GM19025 (cell line): ENCODE measurements around the gene MEIS3.

Source experiments
- ATAC-seq: cut with Tn5 transposase; IDR thresholded peaks from one replicate; pipeline ENCODE4 v1.9.1; 2021; ENCODE audit warnings: mild to moderate bottlenecking, low read depth, moderate library complexity; ENCODE audit not compliant: unreplicated experiment

The MEIS3 gene

GRCh38 chr19:47419030-47419783 lies at the start of gene MEIS3:
TSS of gene MEIS3 (minus strand) at chr19:47419527. CDS start at chr19:47419081, 446 bp downstream.
- no peak for ATAC-seq

DNA sequence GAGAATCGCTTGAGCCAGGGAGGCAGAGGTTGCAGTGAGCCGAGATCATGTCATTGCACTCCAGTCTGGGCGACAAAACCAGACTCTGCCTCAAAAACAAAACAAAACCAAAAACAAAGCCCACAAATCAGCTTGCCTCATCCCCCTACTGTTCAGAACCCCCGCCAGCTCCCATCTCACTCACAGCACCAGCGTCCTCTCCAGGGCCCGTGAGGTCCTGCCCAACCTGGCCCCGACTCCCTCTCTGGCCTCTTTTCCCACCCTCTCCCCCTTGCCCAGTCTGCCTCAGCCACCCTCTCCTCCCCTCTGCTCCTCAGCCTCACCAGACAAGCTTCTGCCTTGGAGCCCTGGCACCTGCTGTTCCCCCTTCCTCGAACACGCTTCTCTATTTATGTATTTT lies 48.6 kb upstream of the MEIS3 start:
- ATAC-seq: no peak

DNA sequence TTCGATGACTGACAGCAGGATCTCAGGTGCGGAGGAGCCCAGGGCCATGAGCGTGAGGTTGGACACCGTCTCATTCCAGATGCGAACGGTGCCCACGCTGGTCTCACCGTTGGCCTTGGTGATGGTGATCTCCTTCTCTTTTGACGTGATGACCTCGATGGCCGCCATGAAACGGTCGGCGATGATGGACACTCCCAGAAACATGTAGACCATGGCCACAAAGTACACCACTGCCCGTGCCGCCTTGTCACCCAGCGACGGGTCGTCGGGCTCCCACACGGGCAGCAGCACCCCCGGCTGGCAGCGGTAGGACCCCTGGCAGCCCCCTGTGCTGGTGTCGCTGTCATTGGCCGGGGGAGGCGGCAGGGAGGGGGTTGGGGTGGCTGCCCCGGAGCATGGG lies 46.6 kb upstream of the MEIS3 start:
- ATAC-seq: no peak

DNA sequence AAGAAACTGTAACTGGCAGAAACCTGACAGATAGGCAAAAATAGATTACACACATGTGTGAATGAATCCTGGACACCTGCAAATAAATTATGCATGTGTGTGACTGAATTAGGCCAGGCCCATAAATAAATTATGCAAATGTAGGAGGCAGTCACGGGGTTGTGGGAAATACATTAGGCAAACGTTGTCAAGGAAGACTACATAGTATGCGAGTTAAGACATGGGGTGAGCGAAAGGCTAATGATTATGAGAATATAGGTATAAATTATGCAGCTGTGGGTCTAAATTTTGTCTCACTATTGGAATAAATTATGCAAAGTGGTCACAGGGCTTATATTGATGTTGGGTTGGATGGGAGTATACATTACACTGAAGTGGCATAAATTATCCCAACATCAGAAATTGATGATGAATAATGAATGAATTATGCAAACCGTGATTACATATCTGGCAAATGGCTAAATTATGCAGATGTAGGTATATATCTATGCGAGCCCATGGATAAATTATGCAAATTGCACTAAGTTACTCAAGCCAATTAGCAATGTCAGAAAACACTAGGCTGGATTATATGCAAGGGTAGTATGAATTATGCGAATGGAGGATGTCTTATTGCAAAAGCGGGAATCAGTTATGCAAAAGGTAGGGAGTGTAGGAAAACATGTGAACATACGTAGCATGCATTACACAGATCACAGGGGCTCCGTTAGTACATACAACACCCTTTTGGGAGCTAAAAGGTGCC lies 45.5 kb upstream of the MEIS3 start:
- ATAC-seq: no peak

DNA sequence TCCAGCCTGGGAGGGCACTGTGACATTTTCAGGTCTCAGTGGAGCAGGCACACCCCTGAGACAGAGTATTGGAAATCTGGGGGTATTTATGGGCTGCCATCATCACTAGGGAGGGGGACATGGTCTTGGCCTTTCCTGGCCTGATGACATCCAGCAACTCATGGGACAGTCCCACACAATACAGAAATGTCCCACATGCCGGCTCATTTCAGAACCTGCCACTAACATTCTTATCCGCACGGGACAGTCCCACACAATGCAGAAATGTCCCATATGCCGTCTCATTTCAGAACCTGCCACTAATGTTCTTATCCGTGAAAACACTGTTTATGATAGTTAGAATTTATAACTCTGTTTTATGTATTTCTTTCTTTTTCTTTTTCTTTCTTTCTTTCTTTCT lies 42.5 kb upstream of the MEIS3 start:
- ATAC-seq: no peak

DNA sequence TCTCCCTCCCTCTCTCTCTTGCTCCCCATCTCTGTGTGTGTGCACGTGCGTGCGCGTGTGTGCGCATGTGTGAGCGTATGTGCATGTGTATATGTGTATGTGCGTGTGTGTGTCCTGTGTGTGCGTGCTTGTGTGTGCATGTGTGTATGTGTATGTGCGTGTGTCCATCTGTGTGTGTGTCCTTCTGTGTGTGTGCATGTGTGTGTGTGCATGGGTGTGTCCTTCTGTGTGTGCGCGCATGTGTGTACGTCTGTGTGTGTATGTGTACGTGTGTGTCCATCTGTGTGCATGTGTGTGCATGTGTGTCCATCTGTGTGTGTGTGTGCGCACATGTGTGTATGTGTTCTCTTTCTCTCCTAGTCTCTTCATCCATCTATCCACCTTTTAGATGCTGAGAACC lies 40.1 kb upstream of the MEIS3 start:
- ATAC-seq: no peak

- no peak for ATAC-seq
These were observed 39.3 kb upstream of the MEIS3 start for GRCh38 chr19:47458672-47459071.

DNA sequence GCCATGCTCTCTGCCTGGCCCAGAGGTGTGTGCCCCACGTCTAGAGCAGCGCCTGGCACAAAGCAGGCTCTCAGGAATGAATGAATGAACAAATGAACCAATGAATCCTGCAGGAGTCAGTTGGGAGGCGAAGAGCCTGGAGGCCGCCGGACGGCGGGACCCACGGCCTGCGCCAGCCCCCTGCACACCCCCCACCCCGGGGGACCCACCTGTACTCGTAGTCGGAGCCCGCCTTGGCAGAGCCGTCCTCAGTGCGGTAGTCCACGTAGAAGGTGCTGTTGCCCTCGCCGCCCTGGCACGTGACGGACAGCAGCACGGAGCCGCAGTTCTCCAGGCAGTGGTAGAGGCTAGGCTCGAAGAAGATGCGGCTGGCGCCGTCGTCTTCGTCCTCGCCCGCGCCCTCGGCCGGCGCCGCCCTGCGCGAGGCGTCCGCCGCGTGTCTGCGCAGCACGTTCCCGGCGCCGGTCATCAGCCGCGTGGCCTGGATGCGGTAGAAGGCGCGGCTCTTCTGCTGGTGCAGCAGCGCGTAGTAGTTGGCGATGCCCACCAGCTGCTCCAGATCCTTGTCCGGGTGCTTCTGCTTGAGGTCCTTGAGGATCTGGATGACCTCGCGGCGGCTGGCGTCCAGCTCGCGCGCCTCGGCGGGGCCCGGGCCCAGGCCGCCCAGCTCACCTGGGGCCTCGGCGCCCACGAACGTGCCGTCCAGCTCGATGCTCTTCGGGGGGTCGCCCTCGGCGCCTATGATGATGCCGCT lies 37.6 kb upstream of the MEIS3 start:
- no peak for ATAC-seq

- ATAC-seq: no peak
These were observed 31.2 kb upstream of the MEIS3 start for GRCh38 chr19:47450478-47450877.

DNA sequence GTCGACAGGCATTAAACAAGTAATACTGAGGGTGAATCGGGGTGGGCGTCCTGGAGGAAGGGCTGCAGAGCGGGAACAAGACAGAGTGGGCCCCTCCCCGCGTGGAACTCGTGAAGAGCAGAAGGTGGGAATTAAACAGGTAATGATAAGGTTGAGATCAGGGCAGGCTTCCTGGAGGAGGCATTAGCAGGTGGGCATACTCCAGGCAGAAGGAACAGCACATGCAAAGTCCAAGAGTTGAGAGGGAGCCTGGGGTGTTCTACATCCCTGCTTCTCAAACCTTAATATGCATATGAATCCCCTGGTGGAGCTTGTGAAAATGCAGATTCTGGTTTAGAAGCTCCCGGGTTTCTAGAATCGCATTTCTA lies 29.0 kb upstream of the MEIS3 start:
- no peak for ATAC-seq

DNA sequence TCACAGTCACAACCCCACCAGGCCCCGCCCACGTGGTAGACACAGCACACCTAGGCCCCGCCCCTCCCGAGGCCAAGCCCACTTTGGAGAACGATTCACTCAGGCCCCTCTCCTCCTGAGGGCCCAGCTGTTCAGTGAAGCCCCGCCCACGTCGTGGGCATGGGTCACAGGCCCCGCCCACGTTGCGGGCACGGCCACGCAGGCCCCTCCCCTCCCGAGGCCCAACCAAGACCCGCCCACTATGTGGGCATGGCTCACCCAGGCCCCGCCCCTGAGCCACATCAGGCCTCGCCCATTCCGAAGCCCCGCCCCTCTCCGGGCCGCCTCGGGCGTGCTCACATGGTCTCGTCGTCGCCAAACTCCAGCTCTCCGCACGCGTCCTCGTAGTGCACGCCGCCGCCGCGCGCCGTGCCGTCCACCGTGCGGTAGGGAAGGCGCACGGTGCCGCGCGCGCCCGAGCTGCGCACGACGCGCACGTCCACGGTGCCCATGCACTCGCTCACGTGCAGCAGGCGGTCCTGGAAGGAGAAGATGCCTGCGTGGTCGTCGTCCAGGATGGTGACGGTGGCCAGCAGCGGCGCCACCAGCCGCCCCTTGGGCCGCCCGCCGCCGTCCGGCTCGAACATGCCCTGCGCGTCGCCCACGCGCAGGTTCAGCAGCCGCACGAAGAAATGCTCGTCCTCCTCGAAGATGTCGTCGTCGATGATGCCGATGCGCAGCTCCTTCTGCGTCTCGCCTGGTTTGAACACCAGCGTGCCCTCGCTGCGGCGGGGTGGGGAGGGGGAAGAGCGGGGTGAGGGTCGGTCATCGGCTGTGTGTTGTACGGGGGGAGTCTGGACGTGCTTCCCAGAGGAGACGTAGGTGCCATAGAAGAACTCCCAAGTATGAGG lies 28.4 kb upstream of the MEIS3 start:
- ATAC-seq: no peak

DNA sequence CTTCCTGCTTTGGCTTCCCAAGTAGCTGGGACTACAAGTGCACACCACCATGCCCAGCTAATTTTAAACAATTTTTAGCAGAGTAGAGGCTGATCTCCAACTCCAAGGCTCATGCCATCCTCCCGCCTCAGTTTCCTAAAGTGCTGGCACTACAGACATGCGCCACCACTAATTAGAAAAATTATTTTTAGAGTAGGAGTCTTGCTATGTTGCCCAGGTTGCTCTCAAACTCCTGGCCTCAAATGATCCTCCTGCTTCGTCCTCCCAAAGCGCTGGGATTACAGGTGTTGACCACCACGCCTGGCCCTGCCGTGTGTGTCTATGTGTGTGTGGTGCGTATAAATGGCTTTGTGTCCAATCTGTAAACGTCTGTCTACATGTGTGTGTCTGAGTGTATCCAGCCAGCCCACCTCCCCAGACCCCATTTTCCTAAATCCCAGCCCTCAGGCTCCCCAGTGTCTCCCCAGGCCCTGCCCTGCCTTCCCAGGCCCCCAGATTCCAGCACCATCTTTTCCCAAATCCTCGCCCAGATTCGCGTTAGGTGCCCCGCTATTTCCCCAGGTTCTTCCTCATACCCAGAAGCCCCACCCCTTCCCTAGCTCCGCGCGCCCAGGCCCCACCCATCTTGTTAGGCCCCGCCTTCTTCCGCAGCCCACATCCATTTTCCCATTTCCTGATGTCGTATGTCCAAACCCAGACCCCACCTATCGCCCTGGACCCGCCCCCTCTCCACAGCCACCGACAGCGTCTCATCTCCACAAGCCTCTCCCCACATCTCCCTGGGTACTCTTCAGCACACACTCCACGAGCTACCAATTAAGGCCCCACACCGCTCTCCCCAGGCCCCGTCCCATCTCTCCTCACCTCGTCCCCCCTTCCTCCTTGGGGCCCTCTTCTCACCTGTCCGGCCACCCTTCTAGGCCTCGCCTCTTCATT lies 27.5 kb upstream of the MEIS3 start:
- no peak for ATAC-seq

- ATAC-seq: no peak
These were observed 26.6 kb upstream of the MEIS3 start for GRCh38 chr19:47445937-47446402.

GRCh38 chr19:47445527-47445926 lies 26.2 kb upstream of the MEIS3 start:
- no peak for ATAC-seq

DNA sequence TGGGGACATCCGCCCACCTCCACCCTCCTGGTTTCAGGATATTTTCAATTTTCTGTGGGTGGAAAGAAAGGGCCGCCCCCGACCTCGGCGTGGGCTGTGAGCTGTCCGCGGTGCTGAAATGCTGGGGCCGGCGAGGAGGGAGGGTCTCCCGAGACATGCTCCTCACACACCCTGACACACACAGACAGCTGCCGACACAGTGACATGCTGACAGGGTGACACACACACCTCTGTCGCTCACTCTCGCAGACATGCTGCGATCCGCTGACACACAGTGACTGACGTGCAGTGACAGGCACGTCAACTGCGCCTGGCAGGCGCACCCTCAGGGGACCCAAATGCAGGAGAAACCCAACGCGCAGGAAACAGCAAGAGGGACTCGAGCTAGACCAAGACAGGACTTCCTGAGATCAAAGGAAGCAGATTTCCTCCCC lies 25.1 kb upstream of the MEIS3 start:
- ATAC-seq: no peak

GRCh38 chr19:47443331-47443730 lies 24.0 kb upstream of the MEIS3 start:
- no peak for ATAC-seq

DNA sequence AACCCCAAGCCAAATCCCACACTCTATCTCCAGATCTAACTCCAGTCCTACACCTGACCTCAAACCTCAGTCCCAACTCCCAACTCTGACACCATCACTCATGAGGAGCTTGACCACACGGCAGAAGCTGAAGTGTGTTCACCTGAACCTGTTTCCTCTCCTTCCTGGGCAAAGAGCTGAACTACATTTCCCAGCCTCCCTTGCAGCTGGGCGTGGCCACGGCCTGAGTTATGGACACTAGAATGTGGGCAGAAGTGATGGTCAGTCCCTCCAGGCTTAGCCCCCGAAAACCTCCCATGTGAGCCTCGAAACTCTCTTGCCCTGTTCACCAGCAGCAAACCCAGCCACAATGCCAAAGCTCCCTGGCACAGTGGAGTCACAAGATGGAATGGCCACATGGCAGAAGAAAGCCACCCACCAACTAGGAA lies 19.5 kb upstream of the MEIS3 start:
- no peak for ATAC-seq

- no peak for ATAC-seq
These were observed 18.2 kb upstream of the MEIS3 start for GRCh38 chr19:47437500-47437899.

- ATAC-seq: no peak
These were observed 17.5 kb upstream of the MEIS3 start for GRCh38 chr19:47436712-47437401.
